WTC11 (cell line): Measurements from ENCODE around the gene OR52E5. TPM values are rescaled to one million over a fixed set of nuclear protein-coding genes. Genes with fewer than 3 reads are reported as not detected.

ENCODE experiments used
- ATAC-seq: fragments of 200-7000 bp; cut with Tn5 transposase; 2 replicates; pipeline ENCODE4 v1.10.0; 2021; ENCODE audit warnings: mild to moderate bottlenecking, moderate library complexity
- CTCF ChIA-PET: fragments of 300-600 bp; sonication (Branson Sonifier 250); formaldehyde crosslinking; loops from one replicate; lab custom pipeline; 2021; ENCODE audit warnings: antibody characterized with exemption; lab: Charles Lee
- POLR2A ChIA-PET: fragments of 350-600 bp; sonication (Branson Sonifier 250); formaldehyde crosslinking; loops from one replicate; lab custom pipeline; 2021; ENCODE audit warnings: antibody characterized with exemption; lab: Charles Lee
- DNase-seq: peaks from one replicate; pipeline ENCODE4 v3.0.0; 2021; ENCODE audit warnings: low spot score
- H3K27ac Mint-ChIP-seq: 2 replicates; pipeline ENCODE4 v1.8.0; 2021; ENCODE audit warnings: mixed read lengths
- H3K27me3 Mint-ChIP-seq: 2 replicates; pipeline ENCODE4 v1.8.0; 2021; ENCODE audit warnings: low read depth, mild to moderate bottlenecking, moderate library complexity, mixed read lengths
- H3K36me3 Mint-ChIP-seq: 2 replicates; pipeline ENCODE4 v1.8.0; 2021; ENCODE audit warnings: mixed read lengths
- H3K4me1 Mint-ChIP-seq: 2 replicates; pipeline ENCODE4 v1.8.0; 2022; ENCODE audit warnings: mixed read lengths
- H3K4me3 Mint-ChIP-seq: 2 replicates; pipeline ENCODE4 v1.8.0; 2021; ENCODE audit warnings: mild to moderate bottlenecking, moderate library complexity, mixed read lengths
- H3K9me3 Mint-ChIP-seq: 2 replicates; pipeline ENCODE4 v1.8.0; 2021; ENCODE audit warnings: mixed read lengths
- ATF1 ChIP-seq: sonication (generic); formaldehyde crosslinking; IDR thresholded peaks from 2 replicates; pipeline ENCODE4 v1.8.1; 2023; ENCODE audit warnings: mild to moderate bottlenecking, moderate library complexity, missing genetic modification reagents
- CBFB ChIP-seq: sonication (generic); formaldehyde crosslinking; IDR thresholded peaks from 2 replicates; pipeline ENCODE4 v1.8.1; 2022; ENCODE audit warnings: mild to moderate bottlenecking, low read depth, missing genetic modification reagents
- EMX1 ChIP-seq: fragments of 250-450 bp; sonication (Bioruptor Pico); IDR thresholded peaks from 2 replicates; pipeline ENCODE4 v1.8.0; 2021; ENCODE audit warnings: mild to moderate bottlenecking
- ETV6 ChIP-seq: sonication (generic); formaldehyde crosslinking; IDR thresholded peaks from 2 replicates; pipeline ENCODE4 v1.8.1; 2022; ENCODE audit warnings: mild to moderate bottlenecking, missing genetic modification reagents
- FOXJ3 ChIP-seq: sonication (generic); formaldehyde crosslinking; IDR thresholded peaks from 2 replicates; pipeline ENCODE4 v1.9.0; 2021; ENCODE audit warnings: missing genetic modification reagents, mild to moderate bottlenecking, borderline replicate concordance
- GABPB1 ChIP-seq: sonication (generic); formaldehyde crosslinking; IDR thresholded peaks from 2 replicates; pipeline ENCODE4 v1.8.1; 2023; ENCODE audit warnings: mild to moderate bottlenecking, missing genetic modification reagents
- GTF2I ChIP-seq: fragments of 250-450 bp; sonication (Bioruptor Pico); conservative IDR thresholded peaks from 2 replicates; pipeline ENCODE4 v1.4.0; 2021; ENCODE audit warnings: mild to moderate bottlenecking
- HMGA2 ChIP-seq: fragments of 250-450 bp; sonication (Bioruptor Pico); IDR thresholded peaks from 2 replicates; pipeline ENCODE4 v1.4.0; 2021; ENCODE audit warnings: mild to moderate bottlenecking, moderate library complexity
- JAZF1 ChIP-seq: fragments of 250-450 bp; sonication (Bioruptor Pico); IDR thresholded peaks from 2 replicates; pipeline ENCODE4 v1.9.0; 2021; ENCODE audit warnings: moderate library complexity, mild to moderate bottlenecking, inconsistent platforms
- JUN ChIP-seq: sonication (generic); formaldehyde crosslinking; IDR thresholded peaks from 2 replicates; pipeline ENCODE4 v1.8.0; 2023; ENCODE audit warnings: mild to moderate bottlenecking, missing genetic modification reagents
- RELA ChIP-seq: sonication (generic); formaldehyde crosslinking; IDR thresholded peaks from 2 replicates; pipeline ENCODE4 v1.8.1; 2022; ENCODE audit warnings: missing genetic modification reagents, mild to moderate bottlenecking, borderline replicate concordance
- SMAD3 ChIP-seq: sonication (generic); formaldehyde crosslinking; IDR thresholded peaks from 2 replicates; pipeline ENCODE4 v1.8.0; 2022; ENCODE audit warnings: missing genetic modification reagents, mild to moderate bottlenecking, borderline replicate concordance
- SMAD4 ChIP-seq: sonication (generic); formaldehyde crosslinking; IDR thresholded peaks from 2 replicates; pipeline ENCODE4 v1.8.0; 2022; ENCODE audit warnings: mild to moderate bottlenecking, missing genetic modification reagents
- SOX15 ChIP-seq: fragments of 250-450 bp; sonication (Bioruptor Pico); IDR thresholded peaks from 2 replicates; pipeline ENCODE4 v1.9.0; 2021; ENCODE audit warnings: mild to moderate bottlenecking
- TCF7 ChIP-seq: sonication (generic); formaldehyde crosslinking; IDR thresholded peaks from 2 replicates; pipeline ENCODE4 v1.8.0; 2022; ENCODE audit warnings: mild to moderate bottlenecking, low read depth, missing genetic modification reagents, moderate library complexity
- ZBTB21 ChIP-seq: sonication (generic); formaldehyde crosslinking; IDR thresholded peaks from 2 replicates; pipeline ENCODE4 v1.8.1; 2023; ENCODE audit warnings: mild to moderate bottlenecking, missing genetic modification reagents, borderline replicate concordance
- ZNF396 ChIP-seq: fragments of 250-450 bp; sonication (Bioruptor Pico); IDR thresholded peaks from 2 replicates; pipeline ENCODE4 v1.8.0; 2021; ENCODE audit warnings: mild to moderate bottlenecking, moderate library complexity, borderline replicate concordance
- ZNF671 ChIP-seq: fragments of 250-450 bp; sonication (Bioruptor Pico); IDR thresholded peaks from 2 replicates; pipeline ENCODE4 v1.8.0; 2021; ENCODE audit warnings: mild to moderate bottlenecking
- total RNA-seq: library from RNA; stranded (reverse); gene quantifications from 3 replicates; pipeline ENCODE4 v1.2.3, GENCODE V29; 2021
- TF ChIP-seq, protein P1 (sequence below): fragments of 250-450 bp; sonication (Bioruptor Pico); IDR thresholded peaks from 2 replicates; pipeline ENCODE4 v1.9.0; 2021; ENCODE audit warnings: mild to moderate bottlenecking
- TF ChIP-seq, protein P2 (sequence below): sonication (generic); formaldehyde crosslinking; conservative IDR thresholded peaks from 2 replicates; pipeline ENCODE4 v1.8.1; 2022; ENCODE audit warnings: mild to moderate bottlenecking, missing genetic modification reagents
- TF ChIP-seq, protein P3 (sequence below): fragments of 200-600 bp; IDR thresholded peaks from 2 replicates; pipeline ENCODE4 v1.8.0; 2022; ENCODE audit warnings: antibody characterized with exemption
- TF ChIP-seq, protein P4 (sequence below): sonication (generic); formaldehyde crosslinking; IDR thresholded peaks from 2 replicates; pipeline ENCODE4 v1.8.0; 2023; ENCODE audit warnings: missing genetic modification reagents, mild to moderate bottlenecking, borderline replicate concordance
- TF ChIP-seq, protein P5 (sequence below): sonication (generic); formaldehyde crosslinking; IDR thresholded peaks from 2 replicates; pipeline ENCODE4 v1.8.1; 2023; ENCODE audit warnings: mild to moderate bottlenecking, missing genetic modification reagents, moderate library complexity
- TF ChIP-seq, protein P6 (sequence below): sonication (generic); formaldehyde crosslinking; IDR thresholded peaks from 2 replicates; pipeline ENCODE4 v1.8.0; 2022; ENCODE audit warnings: mild to moderate bottlenecking, missing genetic modification reagents
- TF ChIP-seq, protein P7 (sequence below): sonication (generic); formaldehyde crosslinking; IDR thresholded peaks from 2 replicates; pipeline ENCODE4 v1.8.0; 2022; ENCODE audit warnings: mild to moderate bottlenecking, missing genetic modification reagents
- TF ChIP-seq, protein P8 (sequence below): sonication (generic); formaldehyde crosslinking; IDR thresholded peaks from 2 replicates; pipeline ENCODE4 v1.8.1; 2022; ENCODE audit warnings: mild to moderate bottlenecking, missing genetic modification reagents, moderate library complexity, borderline replicate concordance

Gene OR52E5
- total RNA-seq, 1 experiment from 2014 or later = not detected

DNA sequence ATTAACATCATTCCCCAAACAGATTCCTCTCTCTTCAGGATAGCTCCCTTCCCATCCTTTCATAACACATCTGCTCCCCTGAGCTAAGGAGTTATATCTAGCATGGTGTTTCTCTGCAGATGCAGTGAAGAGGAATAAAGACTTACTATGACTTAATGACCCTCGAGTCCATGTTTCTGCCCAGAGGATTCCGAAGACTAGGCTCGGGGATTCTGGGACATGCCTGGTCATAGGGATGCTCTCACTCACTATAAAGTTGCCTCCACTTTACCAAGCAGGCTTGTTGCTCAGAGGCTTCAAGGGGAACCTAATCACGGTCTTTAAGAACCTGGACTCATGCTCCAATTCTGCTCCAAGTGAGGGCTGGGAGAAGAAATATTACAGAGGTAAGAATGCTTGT is 12.7 kb upstream of the OR52E5 start, which contains the start of gene OR52E4:
Gene OR52E4, plus strand, starts transcription at position 301 of the 400 bp plus-strand sequence. CDS start 3,664 bp downstream, outside the sequence.
- no peak within 1 kb of the TSS for H3K4me3 Mint-ChIP-seq
- no peak for TF ChIP-seq ZNF396 (CRISPR knock-in tag)
- TF ChIP-seq JUN (CRISPR knock-in tag) = no peak
- TF ChIP-seq ZBTB21 (CRISPR knock-in tag) = no peak
- TF ChIP-seq, protein P1, sequence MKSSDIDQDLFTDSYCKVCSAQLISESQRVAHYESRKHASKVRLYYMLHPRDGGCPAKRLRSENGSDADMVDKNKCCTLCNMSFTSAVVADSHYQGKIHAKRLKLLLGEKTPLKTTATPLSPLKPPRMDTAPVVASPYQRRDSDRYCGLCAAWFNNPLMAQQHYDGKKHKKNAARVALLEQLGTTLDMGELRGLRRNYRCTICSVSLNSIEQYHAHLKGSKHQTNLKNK (CRISPR knock-in tag) = no peak
- TF ChIP-seq ATF1 (CRISPR knock-in tag) = no peak
- TF ChIP-seq, protein P2, sequence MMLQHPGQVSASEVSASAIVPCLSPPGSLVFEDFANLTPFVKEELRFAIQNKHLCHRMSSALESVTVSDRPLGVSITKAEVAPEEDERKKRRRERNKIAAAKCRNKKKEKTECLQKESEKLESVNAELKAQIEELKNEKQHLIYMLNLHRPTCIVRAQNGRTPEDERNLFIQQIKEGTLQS (CRISPR knock-in tag) = no peak
- TF ChIP-seq SMAD3 (CRISPR knock-in tag) = no peak
- TF ChIP-seq HMGA2 (CRISPR knock-in tag) = no peak
- no peak for TF ChIP-seq ZNF671 (CRISPR knock-in tag)
- TF ChIP-seq, protein P3, sequence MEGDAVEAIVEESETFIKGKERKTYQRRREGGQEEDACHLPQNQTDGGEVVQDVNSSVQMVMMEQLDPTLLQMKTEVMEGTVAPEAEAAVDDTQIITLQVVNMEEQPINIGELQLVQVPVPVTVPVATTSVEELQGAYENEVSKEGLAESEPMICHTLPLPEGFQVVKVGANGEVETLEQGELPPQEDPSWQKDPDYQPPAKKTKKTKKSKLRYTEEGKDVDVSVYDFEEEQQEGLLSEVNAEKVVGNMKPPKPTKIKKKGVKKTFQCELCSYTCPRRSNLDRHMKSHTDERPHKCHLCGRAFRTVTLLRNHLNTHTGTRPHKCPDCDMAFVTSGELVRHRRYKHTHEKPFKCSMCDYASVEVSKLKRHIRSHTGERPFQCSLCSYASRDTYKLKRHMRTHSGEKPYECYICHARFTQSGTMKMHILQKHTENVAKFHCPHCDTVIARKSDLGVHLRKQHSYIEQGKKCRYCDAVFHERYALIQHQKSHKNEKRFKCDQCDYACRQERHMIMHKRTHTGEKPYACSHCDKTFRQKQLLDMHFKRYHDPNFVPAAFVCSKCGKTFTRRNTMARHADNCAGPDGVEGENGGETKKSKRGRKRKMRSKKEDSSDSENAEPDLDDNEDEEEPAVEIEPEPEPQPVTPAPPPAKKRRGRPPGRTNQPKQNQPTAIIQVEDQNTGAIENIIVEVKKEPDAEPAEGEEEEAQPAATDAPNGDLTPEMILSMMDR = no peak
- TF ChIP-seq, protein P4, sequence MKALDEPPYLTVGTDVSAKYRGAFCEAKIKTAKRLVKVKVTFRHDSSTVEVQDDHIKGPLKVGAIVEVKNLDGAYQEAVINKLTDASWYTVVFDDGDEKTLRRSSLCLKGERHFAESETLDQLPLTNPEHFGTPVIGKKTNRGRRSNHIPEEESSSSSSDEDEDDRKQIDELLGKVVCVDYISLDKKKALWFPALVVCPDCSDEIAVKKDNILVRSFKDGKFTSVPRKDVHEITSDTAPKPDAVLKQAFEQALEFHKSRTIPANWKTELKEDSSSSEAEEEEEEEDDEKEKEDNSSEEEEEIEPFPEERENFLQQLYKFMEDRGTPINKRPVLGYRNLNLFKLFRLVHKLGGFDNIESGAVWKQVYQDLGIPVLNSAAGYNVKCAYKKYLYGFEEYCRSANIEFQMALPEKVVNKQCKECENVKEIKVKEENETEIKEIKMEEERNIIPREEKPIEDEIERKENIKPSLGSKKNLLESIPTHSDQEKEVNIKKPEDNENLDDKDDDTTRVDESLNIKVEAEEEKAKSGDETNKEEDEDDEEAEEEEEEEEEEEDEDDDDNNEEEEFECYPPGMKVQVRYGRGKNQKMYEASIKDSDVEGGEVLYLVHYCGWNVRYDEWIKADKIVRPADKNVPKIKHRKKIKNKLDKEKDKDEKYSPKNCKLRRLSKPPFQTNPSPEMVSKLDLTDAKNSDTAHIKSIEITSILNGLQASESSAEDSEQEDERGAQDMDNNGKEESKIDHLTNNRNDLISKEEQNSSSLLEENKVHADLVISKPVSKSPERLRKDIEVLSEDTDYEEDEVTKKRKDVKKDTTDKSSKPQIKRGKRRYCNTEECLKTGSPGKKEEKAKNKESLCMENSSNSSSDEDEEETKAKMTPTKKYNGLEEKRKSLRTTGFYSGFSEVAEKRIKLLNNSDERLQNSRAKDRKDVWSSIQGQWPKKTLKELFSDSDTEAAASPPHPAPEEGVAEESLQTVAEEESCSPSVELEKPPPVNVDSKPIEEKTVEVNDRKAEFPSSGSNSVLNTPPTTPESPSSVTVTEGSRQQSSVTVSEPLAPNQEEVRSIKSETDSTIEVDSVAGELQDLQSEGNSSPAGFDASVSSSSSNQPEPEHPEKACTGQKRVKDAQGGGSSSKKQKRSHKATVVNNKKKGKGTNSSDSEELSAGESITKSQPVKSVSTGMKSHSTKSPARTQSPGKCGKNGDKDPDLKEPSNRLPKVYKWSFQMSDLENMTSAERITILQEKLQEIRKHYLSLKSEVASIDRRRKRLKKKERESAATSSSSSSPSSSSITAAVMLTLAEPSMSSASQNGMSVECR (CRISPR knock-in tag) = no peak
- no peak for TF ChIP-seq SOX15 (CRISPR knock-in tag)
- TF ChIP-seq, protein P5, sequence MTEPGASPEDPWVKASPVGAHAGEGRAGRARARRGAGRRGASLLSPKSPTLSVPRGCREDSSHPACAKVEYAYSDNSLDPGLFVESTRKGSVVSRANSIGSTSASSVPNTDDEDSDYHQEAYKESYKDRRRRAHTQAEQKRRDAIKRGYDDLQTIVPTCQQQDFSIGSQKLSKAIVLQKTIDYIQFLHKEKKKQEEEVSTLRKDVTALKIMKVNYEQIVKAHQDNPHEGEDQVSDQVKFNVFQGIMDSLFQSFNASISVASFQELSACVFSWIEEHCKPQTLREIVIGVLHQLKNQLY (CRISPR knock-in tag) = no peak
- no peak for TF ChIP-seq RELA (CRISPR knock-in tag)
- no peak for TF ChIP-seq EMX1 (CRISPR knock-in tag)
- no peak for TF ChIP-seq SMAD4 (CRISPR knock-in tag)
- no peak for TF ChIP-seq GTF2I (CRISPR knock-in tag)
- DNase-seq = no peak
- no peaks in the 10 kb centered on the region; the same call in 1 of the 2 replicates for H3K27me3 Mint-ChIP-seq
- H3K27ac Mint-ChIP-seq = no peak within 1 kb of the TSS
- no peaks in the 10 kb centered on the region for H3K4me1 Mint-ChIP-seq
- ATAC-seq = no peak
- CTCF ChIA-PET = no interaction called here
- POLR2A ChIA-PET = no interaction called here
- no peaks in the 10 kb centered on the region for H3K36me3 Mint-ChIP-seq
- H3K9me3 Mint-ChIP-seq = no peaks in the 10 kb centered on the region

DNA sequence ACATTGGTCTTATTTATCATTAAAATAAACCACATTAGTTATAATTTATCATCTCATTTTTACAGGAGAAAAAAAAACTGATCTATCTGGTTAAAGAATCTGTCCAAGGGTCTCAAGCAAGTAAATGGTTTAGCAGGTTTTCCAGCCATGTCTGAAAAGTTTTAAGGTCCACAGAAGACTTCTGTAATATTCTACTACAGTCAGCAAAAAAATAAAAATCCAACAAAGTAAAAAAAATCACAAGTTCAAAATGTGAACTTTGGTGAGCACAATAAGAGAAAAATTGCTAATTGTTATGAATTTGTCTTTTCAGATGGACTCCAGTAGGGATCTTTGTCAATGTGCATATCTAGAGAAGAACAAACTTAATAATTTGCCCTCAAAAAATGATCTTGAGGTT is 11.3 kb upstream of the OR52E5 start:
- H3K9me3 Mint-ChIP-seq = peaks cover 6% of the 10 kb centered on the region; the same call in 1 of the 2 replicates
- TF ChIP-seq FOXJ3 (no peak), ZNF671 (CRISPR knock-in tag) (no peak), TCF7 (CRISPR knock-in tag) (no peak), CBFB (CRISPR knock-in tag) (no peak), ETV6 (CRISPR knock-in tag) (no peak), JAZF1 (CRISPR knock-in tag) (no peak), GABPB1 (no peak), SMAD3 (CRISPR knock-in tag) (no peak), HMGA2 (CRISPR knock-in tag) (no peak), GTF2I (CRISPR knock-in tag) (no peak)
- TF ChIP-seq, protein P6, sequence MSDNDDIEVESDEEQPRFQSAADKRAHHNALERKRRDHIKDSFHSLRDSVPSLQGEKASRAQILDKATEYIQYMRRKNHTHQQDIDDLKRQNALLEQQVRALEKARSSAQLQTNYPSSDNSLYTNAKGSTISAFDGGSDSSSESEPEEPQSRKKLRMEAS (CRISPR knock-in tag) = no peak
- TF ChIP-seq, protein P7, sequence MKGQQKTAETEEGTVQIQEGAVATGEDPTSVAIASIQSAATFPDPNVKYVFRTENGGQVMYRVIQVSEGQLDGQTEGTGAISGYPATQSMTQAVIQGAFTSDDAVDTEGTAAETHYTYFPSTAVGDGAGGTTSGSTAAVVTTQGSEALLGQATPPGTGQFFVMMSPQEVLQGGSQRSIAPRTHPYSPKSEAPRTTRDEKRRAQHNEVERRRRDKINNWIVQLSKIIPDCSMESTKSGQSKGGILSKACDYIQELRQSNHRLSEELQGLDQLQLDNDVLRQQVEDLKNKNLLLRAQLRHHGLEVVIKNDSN (CRISPR knock-in tag) = no peak
- TF ChIP-seq, protein P8, sequence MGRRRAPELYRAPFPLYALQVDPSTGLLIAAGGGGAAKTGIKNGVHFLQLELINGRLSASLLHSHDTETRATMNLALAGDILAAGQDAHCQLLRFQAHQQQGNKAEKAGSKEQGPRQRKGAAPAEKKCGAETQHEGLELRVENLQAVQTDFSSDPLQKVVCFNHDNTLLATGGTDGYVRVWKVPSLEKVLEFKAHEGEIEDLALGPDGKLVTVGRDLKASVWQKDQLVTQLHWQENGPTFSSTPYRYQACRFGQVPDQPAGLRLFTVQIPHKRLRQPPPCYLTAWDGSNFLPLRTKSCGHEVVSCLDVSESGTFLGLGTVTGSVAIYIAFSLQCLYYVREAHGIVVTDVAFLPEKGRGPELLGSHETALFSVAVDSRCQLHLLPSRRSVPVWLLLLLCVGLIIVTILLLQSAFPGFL (CRISPR knock-in tag) = no peak
- ChIA-PET POLR2A (no interaction called here), CTCF (interaction anchor here (1.5 kb wide), 1 partner anchor 9 kb away, joined by 3 read pairs; no protein-coding TSS in a partner anchor)
- H3K36me3 Mint-ChIP-seq = no peaks in the 10 kb centered on the region
- no peak overlapping the region for H3K27ac Mint-ChIP-seq
- no peaks in the 10 kb centered on the region for H3K4me1 Mint-ChIP-seq
- no peak overlapping the region for H3K4me3 Mint-ChIP-seq
- no peaks in the 10 kb centered on the region; the same call in 1 of the 2 replicates for H3K27me3 Mint-ChIP-seq
- no peak for DNase-seq
- no peak for ATAC-seq
